DOHH2 (cell line): ENCODE measurements around the gene MTFR2.

ENCODE experiments used
- EZH2phosphoT487 ChIP-seq: fragments of 200-600 bp; sonication (generic); IDR thresholded peaks from 2 replicates; pipeline ENCODE4 v1.6.1; 2017; ENCODE audit warnings: borderline replicate concordance, mild to moderate bottlenecking, antibody characterized with exemption, low read length, moderate library complexity, mixed read lengths
- TF ChIP-seq, protein P1 (sequence below): fragments of 200-600 bp; sonication (generic); IDR thresholded peaks from one replicate; pipeline ENCODE4 v1.5.1; 2014; ENCODE audit warnings: antibody characterized with exemption, mild to moderate bottlenecking, low read depth, low read length; ENCODE audit not compliant: poor library complexity, severe bottlenecking

DNA sequence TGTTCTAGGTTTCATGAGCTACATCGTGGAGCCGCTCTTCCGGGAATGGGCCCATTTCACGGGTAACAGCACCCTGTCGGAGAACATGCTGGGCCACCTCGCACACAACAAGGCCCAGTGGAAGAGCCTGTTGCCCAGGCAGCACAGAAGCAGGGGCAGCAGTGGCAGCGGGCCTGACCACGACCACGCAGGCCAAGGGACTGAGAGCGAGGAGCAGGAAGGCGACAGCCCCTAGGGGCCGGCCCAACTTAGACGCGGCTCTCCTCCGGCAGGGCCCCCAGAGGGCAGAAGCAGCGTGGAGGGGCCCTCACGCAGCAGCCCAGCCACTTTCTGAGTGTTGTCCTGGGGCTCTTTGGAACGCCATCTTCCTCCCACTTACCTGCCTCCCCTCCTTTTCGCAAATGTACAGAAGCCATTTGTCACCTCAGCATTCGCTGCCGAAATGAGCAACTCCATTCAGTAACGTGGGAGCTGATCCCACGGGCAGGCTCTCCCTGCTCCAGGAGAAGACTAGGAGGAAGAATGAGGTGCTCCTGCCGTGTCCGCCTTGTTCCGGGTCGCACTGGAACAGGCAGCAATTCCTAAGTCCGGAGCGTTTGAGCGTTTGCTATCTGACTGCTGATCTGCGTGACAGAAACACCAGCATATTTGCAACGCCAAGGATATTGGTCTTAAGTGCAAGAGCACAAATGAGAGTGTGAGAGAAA is 58.4 kb downstream of the MTFR2 start:
- TF ChIP-seq, protein P1, sequence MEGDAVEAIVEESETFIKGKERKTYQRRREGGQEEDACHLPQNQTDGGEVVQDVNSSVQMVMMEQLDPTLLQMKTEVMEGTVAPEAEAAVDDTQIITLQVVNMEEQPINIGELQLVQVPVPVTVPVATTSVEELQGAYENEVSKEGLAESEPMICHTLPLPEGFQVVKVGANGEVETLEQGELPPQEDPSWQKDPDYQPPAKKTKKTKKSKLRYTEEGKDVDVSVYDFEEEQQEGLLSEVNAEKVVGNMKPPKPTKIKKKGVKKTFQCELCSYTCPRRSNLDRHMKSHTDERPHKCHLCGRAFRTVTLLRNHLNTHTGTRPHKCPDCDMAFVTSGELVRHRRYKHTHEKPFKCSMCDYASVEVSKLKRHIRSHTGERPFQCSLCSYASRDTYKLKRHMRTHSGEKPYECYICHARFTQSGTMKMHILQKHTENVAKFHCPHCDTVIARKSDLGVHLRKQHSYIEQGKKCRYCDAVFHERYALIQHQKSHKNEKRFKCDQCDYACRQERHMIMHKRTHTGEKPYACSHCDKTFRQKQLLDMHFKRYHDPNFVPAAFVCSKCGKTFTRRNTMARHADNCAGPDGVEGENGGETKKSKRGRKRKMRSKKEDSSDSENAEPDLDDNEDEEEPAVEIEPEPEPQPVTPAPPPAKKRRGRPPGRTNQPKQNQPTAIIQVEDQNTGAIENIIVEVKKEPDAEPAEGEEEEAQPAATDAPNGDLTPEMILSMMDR, result no peak
- TF ChIP-seq EZH2phosphoT487, result no peak
